Measurements from ENCODE around the gene FYN.

Gene FYN

DNA sequence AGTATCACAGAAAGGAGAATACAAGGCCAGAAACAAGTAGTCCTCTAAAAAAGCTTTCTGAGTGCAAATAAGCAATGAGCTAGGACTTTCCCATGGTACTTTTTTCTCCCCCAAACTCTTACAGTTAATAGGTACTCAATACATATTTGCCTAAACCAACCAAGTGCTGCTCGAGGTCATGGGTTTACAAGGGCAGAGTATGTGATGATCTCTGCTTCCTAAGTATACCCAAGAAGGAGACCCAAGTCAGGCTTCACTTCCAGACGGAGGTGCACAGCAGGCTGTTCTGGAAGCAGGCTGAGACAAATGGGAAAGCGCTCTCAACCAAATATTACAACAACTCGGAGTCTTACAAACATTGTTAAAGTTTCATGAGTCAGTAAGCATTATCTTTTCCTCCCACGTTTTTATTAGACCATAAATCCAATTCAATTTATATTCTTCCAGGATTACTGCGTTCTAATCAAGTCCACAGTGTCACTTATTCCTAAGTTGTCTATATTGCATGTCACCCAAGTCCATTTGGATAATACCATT lies 8.1 kb downstream of the FYN start:
- H3K27ac ChIP-seq (ENCODE audit: low read length) = no peak overlapping the region
- no peaks in the 10 kb centered on the region for H3K9me3 ChIP-seq (ENCODE audit: control insufficient read depth in 1 of 2, low read length in 2 of 2)
- no peak overlapping the region for H3K4me3 ChIP-seq (ENCODE audit: low read depth in 1 of 2, low read length in 2 of 2)
- H3K4me1 ChIP-seq (ENCODE audit: control insufficient read depth in 1 of 2, insufficient read depth in 2 of 2, low read length in 2 of 2) = peaks cover 0 to 4% of the 10 kb centered on the region in 2 donors
- H3K27me3 ChIP-seq (ENCODE audit: low read depth, low read length) = no peaks in the 10 kb centered on the region
- H3K36me3 ChIP-seq (ENCODE audit: control insufficient read depth in 1 of 2, insufficient read depth in 2 of 2, low read length in 2 of 2) = no peaks in the 10 kb centered on the region

DNA sequence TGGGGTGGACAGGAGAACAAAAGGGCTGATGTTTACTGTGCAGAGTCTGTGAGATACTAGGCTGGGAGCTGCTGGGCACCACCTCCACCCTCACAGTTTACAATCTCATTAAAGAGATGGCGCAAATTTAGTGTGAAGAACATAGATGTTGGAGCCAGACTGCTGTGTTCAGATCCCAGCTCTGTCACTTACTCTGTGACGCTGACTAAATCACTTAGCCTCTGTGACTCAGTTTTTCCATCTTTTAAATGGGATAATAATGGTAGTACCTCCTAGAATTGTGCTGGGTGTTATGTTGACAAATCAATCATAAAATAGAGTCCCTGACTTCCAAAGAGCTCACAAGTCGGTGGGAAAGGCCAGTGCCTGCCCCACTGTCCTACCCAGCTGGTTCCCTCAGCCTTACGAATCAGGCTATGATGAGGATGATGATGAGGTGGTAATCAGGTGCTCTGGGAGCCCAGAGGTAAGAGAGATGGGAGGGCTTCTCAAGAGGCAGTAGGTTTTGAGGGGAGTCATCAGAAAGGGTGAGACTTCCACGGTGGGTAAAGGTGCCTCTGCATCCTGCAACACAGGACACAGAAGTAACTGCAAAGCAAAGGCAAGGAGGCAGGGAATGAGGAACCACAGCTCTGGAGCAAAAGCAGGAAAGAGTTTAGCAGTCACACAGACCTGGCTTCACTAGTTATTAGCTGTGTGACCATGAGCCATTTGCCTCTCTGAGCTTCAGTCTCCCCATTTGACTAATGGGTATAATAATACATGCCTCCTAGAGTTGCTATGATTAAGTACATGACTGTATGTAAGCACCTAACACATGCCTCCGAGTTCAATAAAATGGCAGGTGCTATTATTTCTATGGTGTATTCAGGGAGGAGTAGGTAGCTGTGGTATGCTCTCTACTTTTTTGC lies 8.9 kb downstream of the FYN start:
- no peak overlapping the region for H3K27ac ChIP-seq (ENCODE audit: low read length)
- H3K4me1 ChIP-seq (ENCODE audit: control insufficient read depth in 1 of 2, insufficient read depth in 2 of 2, low read length in 2 of 2) = peaks cover 0 to 4% of the 10 kb centered on the region in 2 donors
- no peaks in the 10 kb centered on the region for H3K27me3 ChIP-seq (ENCODE audit: low read depth, low read length)
- H3K36me3 ChIP-seq (ENCODE audit: control insufficient read depth in 1 of 2, insufficient read depth in 2 of 2, low read length in 2 of 2) = no peaks in the 10 kb centered on the region
- no peaks in the 10 kb centered on the region for H3K9me3 ChIP-seq (ENCODE audit: control insufficient read depth in 1 of 2, low read length in 2 of 2)
- no peak overlapping the region for H3K4me3 ChIP-seq (ENCODE audit: low read depth in 1 of 2, low read length in 2 of 2)

DNA sequence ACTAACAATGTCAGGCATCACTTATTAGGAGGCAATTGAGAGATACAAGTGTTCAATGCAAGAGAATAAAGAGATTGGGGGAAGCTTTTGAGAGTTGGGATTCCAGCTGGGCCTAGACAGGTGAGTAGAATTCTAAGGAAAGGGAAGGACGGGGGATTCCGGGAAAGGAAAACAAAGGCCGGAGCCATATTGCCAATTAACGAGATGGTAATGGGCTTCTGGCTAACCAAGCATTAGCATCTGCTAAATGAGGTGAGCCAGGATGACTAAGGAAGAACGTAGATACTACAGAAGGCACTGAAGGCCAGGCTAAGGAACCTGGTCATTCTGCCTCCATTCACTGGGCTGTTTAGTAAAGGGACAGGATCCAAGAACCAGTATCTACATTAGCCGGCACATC lies 10.5 kb downstream of the FYN start:
- Histone ChIP-seq H3K27ac (ENCODE audit: low read length) (no peak overlapping the region), H3K4me1 (ENCODE audit: control insufficient read depth in 1 of 2, insufficient read depth in 2 of 2, low read length in 2 of 2) (peaks cover 0 to 9% of the 10 kb centered on the region in 2 donors), H3K36me3 (ENCODE audit: control insufficient read depth in 1 of 2, insufficient read depth in 2 of 2, low read length in 2 of 2) (no peaks in the 10 kb centered on the region)

DNA sequence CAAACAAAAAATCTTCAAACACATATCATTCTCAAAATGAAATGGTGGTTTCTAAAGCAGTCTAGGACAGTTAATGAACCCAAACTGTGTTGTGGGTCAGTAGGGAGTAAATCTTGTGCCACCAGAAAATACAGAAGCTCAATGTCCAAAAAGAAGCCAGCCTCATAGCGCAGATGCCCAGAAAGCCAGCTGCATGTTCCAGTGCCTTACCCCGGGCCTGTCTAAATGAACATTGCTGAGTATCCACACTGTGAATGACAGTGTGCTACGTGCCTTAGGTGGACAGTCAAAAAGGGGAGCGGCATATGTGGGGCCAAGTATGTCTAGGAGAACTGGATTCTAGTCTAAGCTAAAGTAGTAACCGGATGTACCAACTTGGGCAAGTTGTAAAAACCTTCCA lies 10.9 kb downstream of the FYN start:
- Histone ChIP-seq H3K36me3 (ENCODE audit: control insufficient read depth in 1 of 2, insufficient read depth in 2 of 2, low read length in 2 of 2) (no peaks in the 10 kb centered on the region), H3K9me3 (ENCODE audit: control insufficient read depth in 1 of 2, low read length in 2 of 2) (no peaks in the 10 kb centered on the region), H3K27ac (ENCODE audit: low read length) (no peak overlapping the region), H3K4me1 (ENCODE audit: control insufficient read depth in 1 of 2, insufficient read depth in 2 of 2, low read length in 2 of 2) (peaks cover 0 to 13% of the 10 kb centered on the region in 2 donors), H3K27me3 (ENCODE audit: low read depth, low read length) (no peaks in the 10 kb centered on the region), H3K4me3 (ENCODE audit: low read depth in 1 of 2, low read length in 2 of 2) (no peak overlapping the region)

More for the DNA sequence above, 10.5 kb downstream of the FYN start:
- no peak overlapping the region for H3K4me3 ChIP-seq (ENCODE audit: low read depth in 1 of 2, low read length in 2 of 2)
- no peaks in the 10 kb centered on the region for H3K27me3 ChIP-seq (ENCODE audit: low read depth, low read length)
- H3K9me3 ChIP-seq (ENCODE audit: control insufficient read depth in 1 of 2, low read length in 2 of 2) = no peaks in the 10 kb centered on the region

DNA sequence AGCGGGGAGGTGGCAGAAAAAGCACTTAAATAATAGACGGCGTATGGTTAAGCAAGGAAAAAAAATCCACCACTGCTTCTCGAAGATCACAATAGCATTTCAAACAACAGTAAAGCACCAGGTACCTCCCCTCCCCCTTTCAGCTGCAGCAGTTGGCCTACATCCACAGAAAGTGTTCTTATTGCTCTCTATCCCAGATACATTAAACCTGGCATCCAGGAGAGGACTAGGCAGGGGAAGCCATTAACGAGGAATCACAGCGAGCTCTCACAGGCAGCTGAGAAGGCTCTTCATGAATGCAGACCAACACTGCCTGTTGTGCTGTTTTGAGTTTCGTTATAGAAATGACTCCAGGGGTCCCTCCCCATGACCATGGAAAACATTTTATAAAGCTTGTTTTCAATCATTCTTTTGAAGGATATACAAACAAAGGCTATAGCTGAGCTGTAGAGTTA lies 11.8 kb downstream of the FYN start:
- no peak overlapping the region for H3K27ac ChIP-seq (ENCODE audit: low read length)

DNA sequence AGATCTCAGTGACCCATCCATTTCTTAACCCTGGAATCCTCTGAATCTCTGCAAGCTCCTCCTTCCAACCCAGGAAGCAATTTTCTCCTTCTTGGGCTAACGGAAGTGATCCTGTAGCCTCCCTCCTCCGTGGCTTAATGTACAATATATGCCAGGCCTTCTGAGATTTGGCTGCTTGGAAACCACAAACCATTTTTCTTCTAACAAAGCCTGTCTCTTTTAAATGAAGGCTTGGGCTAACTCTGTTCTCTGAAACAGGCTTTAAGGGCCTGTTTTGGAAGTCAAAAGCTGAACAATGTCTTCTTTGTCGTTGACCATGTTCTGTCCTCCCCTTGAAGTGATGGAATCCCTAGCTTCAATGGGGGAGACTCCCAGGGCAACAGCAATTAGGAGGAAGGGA lies 14.9 kb downstream of the FYN start:
- Histone ChIP-seq H3K27ac (ENCODE audit: low read length) (no peak overlapping the region), H3K36me3 (ENCODE audit: control insufficient read depth in 1 of 2, insufficient read depth in 2 of 2, low read length in 2 of 2) (no peaks in the 10 kb centered on the region), H3K4me3 (ENCODE audit: low read depth in 1 of 2, low read length in 2 of 2) (no peak overlapping the region), H3K27me3 (ENCODE audit: low read depth, low read length) (no peaks in the 10 kb centered on the region), H3K9me3 (ENCODE audit: control insufficient read depth in 1 of 2, low read length in 2 of 2) (no peaks in the 10 kb centered on the region), H3K4me1 (ENCODE audit: control insufficient read depth in 1 of 2, insufficient read depth in 2 of 2, low read length in 2 of 2) (peaks cover 0 to 21% of the 10 kb centered on the region in 2 donors)

More for the DNA sequence above, 11.8 kb downstream of the FYN start:
- no peaks in the 10 kb centered on the region for H3K36me3 ChIP-seq (ENCODE audit: control insufficient read depth in 1 of 2, insufficient read depth in 2 of 2, low read length in 2 of 2)
- peaks cover 0 to 12% of the 10 kb centered on the region in 2 donors for H3K4me1 ChIP-seq (ENCODE audit: control insufficient read depth in 1 of 2, insufficient read depth in 2 of 2, low read length in 2 of 2)
- no peak overlapping the region for H3K4me3 ChIP-seq (ENCODE audit: low read depth in 1 of 2, low read length in 2 of 2)
- H3K27me3 ChIP-seq (ENCODE audit: low read depth, low read length) = no peaks in the 10 kb centered on the region
- H3K9me3 ChIP-seq (ENCODE audit: control insufficient read depth in 1 of 2, low read length in 2 of 2) = no peaks in the 10 kb centered on the region

DNA sequence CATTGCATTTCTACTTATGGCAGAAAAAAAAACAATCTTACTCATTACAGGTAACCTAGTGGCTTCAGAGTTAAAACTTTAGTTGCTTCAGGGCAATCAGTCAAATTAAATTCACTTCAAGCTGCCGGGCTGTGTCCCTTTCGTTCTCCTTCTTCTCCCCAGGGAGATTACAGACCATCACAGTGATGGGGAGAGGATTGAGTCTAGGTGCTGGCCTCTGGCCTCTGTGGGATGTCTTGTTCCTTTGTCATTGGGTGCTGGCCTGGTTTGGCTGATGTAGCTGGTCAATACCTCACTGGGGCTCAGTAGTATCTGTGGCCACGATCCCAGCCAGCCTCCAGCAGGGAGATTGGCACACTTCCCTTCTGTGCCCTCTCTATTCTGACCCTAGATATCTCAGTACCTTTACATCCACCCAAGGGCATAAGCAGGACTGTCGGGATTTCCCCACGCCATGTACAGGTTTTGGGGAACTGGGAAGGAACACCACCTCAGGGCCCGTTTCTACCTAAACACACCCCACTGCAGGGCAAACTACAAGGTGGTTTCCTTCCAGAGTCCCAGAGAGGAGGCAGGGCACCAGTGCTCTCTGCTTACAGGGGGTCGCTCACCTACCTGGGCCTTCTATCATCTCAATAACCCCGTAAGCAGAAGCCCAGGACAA lies 15.4 kb downstream of the FYN start:
- Histone ChIP-seq H3K27me3 (ENCODE audit: low read depth, low read length) (no peaks in the 10 kb centered on the region), H3K27ac (ENCODE audit: low read length) (no peak overlapping the region), H3K36me3 (ENCODE audit: control insufficient read depth in 1 of 2, insufficient read depth in 2 of 2, low read length in 2 of 2) (no peaks in the 10 kb centered on the region), H3K4me1 (ENCODE audit: control insufficient read depth in 1 of 2, insufficient read depth in 2 of 2, low read length in 2 of 2) (peaks cover 0 to 21% of the 10 kb centered on the region in 2 donors), H3K9me3 (ENCODE audit: control insufficient read depth in 1 of 2, low read length in 2 of 2) (no peaks in the 10 kb centered on the region), H3K4me3 (ENCODE audit: low read depth in 1 of 2, low read length in 2 of 2) (no peak overlapping the region)

DNA sequence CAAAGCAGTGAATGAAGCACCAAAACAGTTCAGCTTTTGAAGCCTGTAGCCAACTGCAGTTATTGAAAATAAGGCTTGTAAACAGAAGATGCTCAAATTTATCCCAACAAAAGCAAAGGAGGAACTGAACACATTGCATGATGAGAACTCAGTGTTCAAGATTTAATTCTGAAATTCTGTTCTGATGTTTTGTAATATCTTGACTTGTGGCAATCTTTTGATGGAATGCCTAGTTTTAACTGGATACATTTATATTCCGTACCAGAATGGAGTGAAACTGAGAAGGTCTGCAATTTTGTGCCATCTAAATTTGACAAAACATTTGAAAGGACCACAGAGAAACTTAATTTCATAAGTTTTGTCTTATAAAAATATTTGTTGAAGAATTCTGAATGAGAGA lies 17.5 kb downstream of the FYN start:
- H3K27ac ChIP-seq (ENCODE audit: low read length) = no peak overlapping the region
- no peaks in the 10 kb centered on the region for H3K27me3 ChIP-seq (ENCODE audit: low read depth, low read length)
- H3K9me3 ChIP-seq (ENCODE audit: control insufficient read depth in 1 of 2, low read length in 2 of 2) = no peaks in the 10 kb centered on the region
- no peak overlapping the region for H3K4me3 ChIP-seq (ENCODE audit: low read depth in 1 of 2, low read length in 2 of 2)
- H3K36me3 ChIP-seq (ENCODE audit: control insufficient read depth in 1 of 2, insufficient read depth in 2 of 2, low read length in 2 of 2) = no peaks in the 10 kb centered on the region
- peaks cover 0 to 26% of the 10 kb centered on the region in 2 donors for H3K4me1 ChIP-seq (ENCODE audit: control insufficient read depth in 1 of 2, insufficient read depth in 2 of 2, low read length in 2 of 2)

DNA sequence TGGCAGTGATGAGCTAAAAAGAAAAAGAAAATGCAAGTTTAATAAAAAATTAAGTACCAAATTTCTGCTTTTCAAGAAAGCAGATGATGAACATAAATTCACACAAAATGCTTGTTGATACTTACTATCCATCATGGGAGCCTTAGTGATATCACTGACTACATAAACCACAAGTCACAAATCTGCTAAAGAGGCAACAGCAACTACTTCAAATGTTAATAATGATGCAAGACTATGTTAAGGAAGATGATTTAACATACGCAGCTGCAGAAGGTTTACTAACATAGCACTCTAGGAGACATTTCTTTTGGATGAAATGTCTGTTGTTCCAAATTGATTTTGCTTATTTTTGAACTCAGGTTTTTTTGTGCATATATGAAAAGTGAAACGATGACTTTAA lies 18.6 kb downstream of the FYN start:
- H3K9me3 ChIP-seq (ENCODE audit: control insufficient read depth in 1 of 2, low read length in 2 of 2) = no peaks in the 10 kb centered on the region
- no peak overlapping the region for H3K27ac ChIP-seq (ENCODE audit: low read length)
- H3K27me3 ChIP-seq (ENCODE audit: low read depth, low read length) = no peaks in the 10 kb centered on the region
- no peaks in the 10 kb centered on the region for H3K36me3 ChIP-seq (ENCODE audit: control insufficient read depth in 1 of 2, insufficient read depth in 2 of 2, low read length in 2 of 2)
- H3K4me1 ChIP-seq (ENCODE audit: control insufficient read depth in 1 of 2, insufficient read depth in 2 of 2, low read length in 2 of 2) = peaks cover 0 to 31% of the 10 kb centered on the region in 2 donors
- H3K4me3 ChIP-seq (ENCODE audit: low read depth in 1 of 2, low read length in 2 of 2) = no peak overlapping the region

DNA sequence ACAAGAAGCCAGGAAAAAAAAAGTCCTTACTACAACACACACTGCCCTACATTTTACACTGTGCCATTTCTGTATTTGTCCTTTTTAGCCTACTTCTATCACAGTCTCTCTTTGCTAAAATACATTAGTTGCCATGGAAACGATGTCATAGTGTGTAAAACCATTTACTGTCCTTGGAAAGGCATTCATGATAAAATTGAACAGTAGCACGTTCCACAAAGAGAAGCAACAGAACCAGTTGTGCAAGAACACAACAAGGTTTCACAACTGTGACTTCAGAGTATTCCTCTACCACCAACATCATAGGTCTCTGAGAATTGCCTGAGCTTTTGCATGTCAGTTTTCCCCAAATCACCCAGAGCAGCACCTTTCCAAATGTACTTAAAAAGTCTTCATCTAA lies 20.5 kb downstream of the FYN start:
- H3K36me3 ChIP-seq (ENCODE audit: control insufficient read depth in 1 of 2, insufficient read depth in 2 of 2, low read length in 2 of 2) = no peaks in the 10 kb centered on the region
- H3K4me3 ChIP-seq (ENCODE audit: low read depth in 1 of 2, low read length in 2 of 2) = no peak overlapping the region
- no peak overlapping the region for H3K27ac ChIP-seq (ENCODE audit: low read length)
- H3K9me3 ChIP-seq (ENCODE audit: control insufficient read depth in 1 of 2, low read length in 2 of 2) = no peaks in the 10 kb centered on the region
- no peaks in the 10 kb centered on the region for H3K27me3 ChIP-seq (ENCODE audit: low read depth, low read length)
- peaks cover 0 to 27% of the 10 kb centered on the region in 2 donors for H3K4me1 ChIP-seq (ENCODE audit: control insufficient read depth in 1 of 2, insufficient read depth in 2 of 2, low read length in 2 of 2)

DNA sequence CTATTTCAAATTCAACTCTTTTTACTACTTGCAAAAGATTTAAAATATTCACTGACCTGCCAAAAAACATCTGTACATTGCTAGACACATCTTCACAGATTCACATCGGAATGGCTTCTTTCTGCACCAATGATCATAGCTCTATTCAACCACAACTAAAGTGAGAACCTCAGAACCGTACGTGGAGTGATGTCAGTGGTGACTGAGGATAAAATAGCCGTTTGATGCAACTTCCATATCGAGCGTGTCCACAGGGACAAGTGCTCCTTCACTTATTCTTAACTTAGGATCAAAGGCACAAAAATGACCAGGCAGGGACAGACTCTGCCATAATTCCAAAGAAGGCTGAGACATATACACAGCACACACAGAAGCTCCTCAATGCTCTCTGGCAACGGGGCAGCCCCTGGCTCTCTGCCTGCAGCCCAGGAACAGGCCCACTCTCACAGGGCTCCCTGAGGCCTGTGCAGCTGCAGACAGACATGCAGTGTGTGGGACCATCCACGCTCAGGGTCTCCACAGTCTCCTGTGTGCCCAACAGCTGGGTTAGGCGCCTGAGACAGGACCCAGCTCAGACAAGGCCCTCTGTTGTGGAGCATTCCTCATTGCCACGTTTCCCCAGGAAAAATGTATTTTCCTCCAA lies 22.8 kb downstream of the FYN start:
- peaks cover 10 to 37% of the 10 kb centered on the region in 2 donors for H3K4me1 ChIP-seq (ENCODE audit: control insufficient read depth in 1 of 2, insufficient read depth in 2 of 2, low read length in 2 of 2)
- H3K36me3 ChIP-seq (ENCODE audit: control insufficient read depth in 1 of 2, insufficient read depth in 2 of 2, low read length in 2 of 2) = no peaks in the 10 kb centered on the region
- no peak overlapping the region for H3K27ac ChIP-seq (ENCODE audit: low read length)
- H3K9me3 ChIP-seq (ENCODE audit: control insufficient read depth in 1 of 2, low read length in 2 of 2) = no peaks in the 10 kb centered on the region
- no peak overlapping the region for H3K4me3 ChIP-seq (ENCODE audit: low read depth in 1 of 2, low read length in 2 of 2)
- no peaks in the 10 kb centered on the region for H3K27me3 ChIP-seq (ENCODE audit: low read depth, low read length)

All from muscle layer of duodenum (tissue), 2 donors.